Transverse colon (tissue), 4 donors: ENCODE results near the gene SIK3.

Source experiments
- CTCF ChIP-seq, 5 experiments: fragments of 200-600 bp in 3 of 5; fragments of 450-650 bp in 2 of 5; sonication (generic) in 3 of 5; IDR thresholded peaks; 1 replicate in 2 of 5; 2 replicates in 3 of 5; pipeline ENCODE4 v1.5.1; 2016 to 2017; ENCODE audit warnings: antibody characterized with exemption in 5 of 5, inconsistent platforms in 3 of 5, mild to moderate bottlenecking in 2 of 5, moderate library complexity in 1 of 5
- POLR2A ChIP-seq: fragments of 450-650 bp; IDR thresholded peaks from one replicate; pipeline ENCODE4 v1.6.1; 2016; ENCODE audit warnings: antibody characterized with exemption, mild to moderate bottlenecking, moderate library complexity
- POLR2AphosphoS5 ChIP-seq, 3 donors: sonication (generic); formaldehyde crosslinking; IDR thresholded peaks; one replicate each; pipeline ENCODE4 v1.6.1; 2016; ENCODE audit warnings: antibody characterized with exemption in 3 of 3

- TF ChIP-seq CTCF (IDR thresholded peaks at IDR 0.05) (no peak), POLR2AphosphoS5 (IDR thresholded peaks at IDR 0.05) (no peak), POLR2A (no peak)
These were observed 248.7 kb downstream of the SIK3 start for GRCh38 chr11:116849486-116849885.
